Measurements from ENCODE around the gene RNF20. TPM values are rescaled to one million over a fixed set of nuclear protein-coding genes. Genes with fewer than 3 reads are reported as not detected.
A peak's percentile ranks its signal among the peaks of the same experiment; 100 is the strongest.

The RNF20 gene
- total and polyA plus RNA-seq, 2 of the 4 experiments (the other 2 are of a cell fraction), result 13.7 to 21.3 TPM

DNA sequence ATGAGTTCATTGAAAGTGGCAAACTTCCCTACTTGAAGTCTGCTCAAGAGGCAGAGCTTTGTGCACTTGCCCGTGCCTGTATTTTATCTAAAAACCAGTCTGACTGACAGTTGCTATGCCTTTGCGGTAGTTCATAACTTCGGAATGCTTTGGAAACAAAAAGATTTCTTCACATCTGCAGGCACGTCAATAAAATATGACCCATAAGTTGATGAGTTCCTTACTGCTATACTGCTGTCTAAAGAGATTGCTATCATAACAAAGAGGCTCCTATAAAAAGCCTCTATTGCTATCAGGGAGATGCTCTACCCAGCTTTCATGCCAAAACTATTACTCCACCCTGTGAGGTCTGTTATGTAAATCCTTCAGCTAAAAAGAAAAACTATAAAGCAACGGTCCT is 25.4 kb upstream of the RNF20 start:
- ATAC-seq (ENCODE audit: low read depth) (peak; percentile 51; the same call in 1 of the 2 replicates), DNase-seq (peak; percentile 51)
- H3K14ac ChIP-seq (replicated peaks; ENCODE audit: low read depth, low read length), result no peak overlapping the region
- dilution Hi-C loops (cut with HindIII; ENCODE audit: low sequenced_read_pairs, unreplicated experiment) (no loop called here), intact Hi-C loops (cut with micrococcal nuclease) (no loop called here), in situ Hi-C loops (cut with MboI; ENCODE audit: low sequenced_read_pairs) (no loop called here)
- no peaks in the 10 kb centered on the region for H3K27me3 ChIP-seq (ENCODE audit: control insufficient read depth, insufficient read depth, low read length)
- no peak overlapping the region for H3K27ac ChIP-seq (ENCODE audit: insufficient read depth, low read length)
- no peak overlapping the region for H2BK15ac ChIP-seq (ENCODE audit: low read depth, low read length)
- no peak overlapping the region for H2AFZ ChIP-seq (replicated peaks; ENCODE audit: low read length, poor library complexity)
- no peak overlapping the region for H3K4me3 ChIP-seq (ENCODE audit: insufficient read depth, low read depth, low read length)
- no peak overlapping the region for H3K4me2 ChIP-seq (ENCODE audit: low read depth, low read length)
- no peak overlapping the region for H3K23ac ChIP-seq (ENCODE audit: low read depth, low read length)
- H3K79me1 ChIP-seq (ENCODE audit: low read depth in 1 of 2, low read length in 2 of 2), result no peaks in the 10 kb centered on the region
- ChIA-PET CTCF (interaction anchor here (1.1 kb wide), 1 partner anchor 49 kb away, joined by 4 read pairs; no protein-coding TSS in a partner anchor), POLR2A (ENCODE audit: unreplicated experiment) (no interaction called here)
- H2AK9ac ChIP-seq (replicated peaks; ENCODE audit: low read depth, low read length, poor library complexity), result no peak overlapping the region
- H3K9me3 ChIP-seq (ENCODE audit: control insufficient read depth, insufficient read depth, low read length), result no peaks in the 10 kb centered on the region
- no peak overlapping the region for H4K8ac ChIP-seq (ENCODE audit: low read depth in 2 of 2, low read length in 2 of 2)
- no peak overlapping the region for H3K4ac ChIP-seq (ENCODE audit: low read depth, low read length)
- H2BK20ac ChIP-seq (ENCODE audit: low read depth, low read length), result no peak overlapping the region
- no peak overlapping the region for H2BK120ac ChIP-seq (ENCODE audit: low read depth, low read length)
- H3K9me1 ChIP-seq (ENCODE audit: insufficient read depth, low read length), result no peaks in the 10 kb centered on the region; the same call in 1 of the 2 replicates
- no peaks in the 10 kb centered on the region for H4K20me1 ChIP-seq (ENCODE audit: insufficient read depth, low read length)
- no TSS peak for BruUV-seq (replicated peaks)
- H3K4me1 ChIP-seq (ENCODE audit: control insufficient read depth, insufficient read depth, low read length), result peaks cover 5% of the 10 kb centered on the region
- H2AK5ac ChIP-seq (ENCODE audit: low read depth, low read length), result no peak overlapping the region
- H4K5ac ChIP-seq (ENCODE audit: low read depth, low read length), result no peak overlapping the region
- TF ChIP-seq CEBPB (IDR thresholded peaks at IDR 0.05; ENCODE audit: low read depth, low read length) (0 out of 2 replicates have a peak, but pooled peaks have one; percentile 15), RFX5 (IDR thresholded peaks at IDR 0.05; ENCODE audit: low read depth, low read length) (no peak), FOS (IDR thresholded peaks at IDR 0.05; ENCODE audit: low read depth, low read length) (no peak)
- TF ChIP-seq, protein P1, sequence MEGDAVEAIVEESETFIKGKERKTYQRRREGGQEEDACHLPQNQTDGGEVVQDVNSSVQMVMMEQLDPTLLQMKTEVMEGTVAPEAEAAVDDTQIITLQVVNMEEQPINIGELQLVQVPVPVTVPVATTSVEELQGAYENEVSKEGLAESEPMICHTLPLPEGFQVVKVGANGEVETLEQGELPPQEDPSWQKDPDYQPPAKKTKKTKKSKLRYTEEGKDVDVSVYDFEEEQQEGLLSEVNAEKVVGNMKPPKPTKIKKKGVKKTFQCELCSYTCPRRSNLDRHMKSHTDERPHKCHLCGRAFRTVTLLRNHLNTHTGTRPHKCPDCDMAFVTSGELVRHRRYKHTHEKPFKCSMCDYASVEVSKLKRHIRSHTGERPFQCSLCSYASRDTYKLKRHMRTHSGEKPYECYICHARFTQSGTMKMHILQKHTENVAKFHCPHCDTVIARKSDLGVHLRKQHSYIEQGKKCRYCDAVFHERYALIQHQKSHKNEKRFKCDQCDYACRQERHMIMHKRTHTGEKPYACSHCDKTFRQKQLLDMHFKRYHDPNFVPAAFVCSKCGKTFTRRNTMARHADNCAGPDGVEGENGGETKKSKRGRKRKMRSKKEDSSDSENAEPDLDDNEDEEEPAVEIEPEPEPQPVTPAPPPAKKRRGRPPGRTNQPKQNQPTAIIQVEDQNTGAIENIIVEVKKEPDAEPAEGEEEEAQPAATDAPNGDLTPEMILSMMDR (conservative IDR thresholded peaks at IDR 0.05; ENCODE audit: low read depth, low read length), result no peak
- H3K36me3 ChIP-seq (ENCODE audit: control insufficient read depth, insufficient read depth, low read length), result no peaks in the 10 kb centered on the region
- H3K56ac ChIP-seq (ENCODE audit: extremely low read depth, insufficient read depth, low read length), result no peak overlapping the region
- no CpG with 5 or more reads among the region's 5 CpGs for WGBS, 2 experiments (ENCODE audit: extremely low coverage in 2 of 2, insufficient read length in 1 of 2)
- H3K18ac ChIP-seq (ENCODE audit: low read depth, low read length), result no peak overlapping the region
- H3K9ac ChIP-seq (ENCODE audit: low read depth, low read length), result no peak overlapping the region
- H2BK5ac ChIP-seq (ENCODE audit: low read depth, low read length, poor library complexity, severe bottlenecking), result no peak overlapping the region
- no peak overlapping the region for H4K91ac ChIP-seq (ENCODE audit: insufficient read depth, low read depth, low read length)

Measured in IMR-90 (cell line).